Suprapubic skin (tissue), 4 donors: ENCODE measurements around the gene MYO5B. TPM values are rescaled to one million over a fixed set of nuclear protein-coding genes. Genes with fewer than 3 reads are reported as not detected.

Experiments used
- DNase-seq, 2 donors: peaks; one replicate each; pipeline ENCODE4 v3.0.0-alpha.2; 2019; ENCODE audit warnings: low spot score in 2 of 2
- H3K27ac ChIP-seq: fragments of 200-600 bp; sonication (generic); one replicate; pipeline ENCODE4 v1.5.1; 2019
- H3K27me3 ChIP-seq: fragments of 200-600 bp; sonication (generic); one replicate; pipeline ENCODE4 v1.5.1; 2019
- H3K36me3 ChIP-seq: fragments of 200-600 bp; sonication (generic); one replicate; pipeline ENCODE4 v1.5.1; 2019
- H3K4me1 ChIP-seq: fragments of 200-600 bp; sonication (generic); one replicate; pipeline ENCODE4 v1.5.1; 2019
- H3K4me3 ChIP-seq: fragments of 200-600 bp; sonication (generic); one replicate; pipeline ENCODE4 v1.5.1; 2019; ENCODE audit warnings: mild to moderate bottlenecking
- H3K9me3 ChIP-seq: fragments of 200-600 bp; sonication (generic); one replicate; pipeline ENCODE4 v1.5.1; 2019
- EP300 ChIP-seq: sonication (generic); formaldehyde crosslinking; IDR thresholded peaks from one replicate; pipeline ENCODE4 v1.6.1; 2017; ENCODE audit warnings: antibody characterized with exemption
- POLR2A ChIP-seq, 2 donors: fragments of 450-650 bp; IDR thresholded peaks; one replicate each; pipeline ENCODE4 v1.6.1; 2017; ENCODE audit warnings: antibody characterized with exemption in 2 of 2, mild to moderate bottlenecking in 2 of 2, moderate library complexity in 2 of 2
- POLR2AphosphoS5 ChIP-seq, 3 donors: sonication (generic); formaldehyde crosslinking; IDR thresholded peaks; one replicate each; pipeline ENCODE4 v1.6.1; 2017; ENCODE audit warnings: antibody characterized with exemption in 3 of 3
- WGBS: methylation state at CpG from one replicate; pipeline ENCODE4 v1.1.5; 2018; 5-methylcytosine and 5-hydroxymethylcytosine counted together
- total RNA-seq, 4 donors: library from RNA; depleted of rRNA; stranded (reverse); fragments of >200 nt; gene quantifications; one replicate each; pipeline ENCODE4 v1.1.0, GENCODE V29; 2016
- TF ChIP-seq, protein P1 (sequence below), 2 donors: fragments of 200-600 bp in 1 of 2; fragments of 450-650 bp in 1 of 2; sonication (generic) in 1 of 2; IDR thresholded peaks; one replicate each; pipeline ENCODE4 v1.5.1; 2016 to 2019; ENCODE audit warnings: antibody characterized with exemption in 2 of 2, mild to moderate bottlenecking in 1 of 2, moderate library complexity in 1 of 2

MYO5B gene
- total RNA-seq, 4 donors from 2014 or later, result 30.3 to 44.4 (median 40.7) TPM

- no peaks in the 10 kb centered on the region for H3K4me1 ChIP-seq
- H3K27ac ChIP-seq, result no peak overlapping the region
- no peak overlapping the region for H3K4me3 ChIP-seq
- no peaks in the 10 kb centered on the region for H3K9me3 ChIP-seq
- DNase-seq, result no peak
- H3K36me3 ChIP-seq, result no peaks in the 10 kb centered on the region
- 70% methylated on average over 2 of the region's 2 CpGs for WGBS
- no peaks in the 10 kb centered on the region for H3K27me3 ChIP-seq
- no peak for TF ChIP-seq POLR2AphosphoS5 (IDR thresholded peaks at IDR 0.05)
These were observed 310.0 kb downstream of the MYO5B start for GRCh38 chr18:49884959-49885358.

GRCh38 chr18:49884465-49884864 is 310.5 kb downstream of the MYO5B start:
- H3K27me3 ChIP-seq, result no peaks in the 10 kb centered on the region
- no peak for DNase-seq
- no peaks in the 10 kb centered on the region for H3K36me3 ChIP-seq
- 75% methylated on average over 4 of the region's 4 CpGs for WGBS
- no peaks in the 10 kb centered on the region for H3K9me3 ChIP-seq
- H3K27ac ChIP-seq, result no peak overlapping the region
- TF ChIP-seq EP300, result no peak
- no peak for TF ChIP-seq POLR2AphosphoS5 (IDR thresholded peaks at IDR 0.05)
- TF ChIP-seq, protein P1, sequence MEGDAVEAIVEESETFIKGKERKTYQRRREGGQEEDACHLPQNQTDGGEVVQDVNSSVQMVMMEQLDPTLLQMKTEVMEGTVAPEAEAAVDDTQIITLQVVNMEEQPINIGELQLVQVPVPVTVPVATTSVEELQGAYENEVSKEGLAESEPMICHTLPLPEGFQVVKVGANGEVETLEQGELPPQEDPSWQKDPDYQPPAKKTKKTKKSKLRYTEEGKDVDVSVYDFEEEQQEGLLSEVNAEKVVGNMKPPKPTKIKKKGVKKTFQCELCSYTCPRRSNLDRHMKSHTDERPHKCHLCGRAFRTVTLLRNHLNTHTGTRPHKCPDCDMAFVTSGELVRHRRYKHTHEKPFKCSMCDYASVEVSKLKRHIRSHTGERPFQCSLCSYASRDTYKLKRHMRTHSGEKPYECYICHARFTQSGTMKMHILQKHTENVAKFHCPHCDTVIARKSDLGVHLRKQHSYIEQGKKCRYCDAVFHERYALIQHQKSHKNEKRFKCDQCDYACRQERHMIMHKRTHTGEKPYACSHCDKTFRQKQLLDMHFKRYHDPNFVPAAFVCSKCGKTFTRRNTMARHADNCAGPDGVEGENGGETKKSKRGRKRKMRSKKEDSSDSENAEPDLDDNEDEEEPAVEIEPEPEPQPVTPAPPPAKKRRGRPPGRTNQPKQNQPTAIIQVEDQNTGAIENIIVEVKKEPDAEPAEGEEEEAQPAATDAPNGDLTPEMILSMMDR (IDR thresholded peaks at IDR 0.05), result no peak
- TF ChIP-seq POLR2A (IDR thresholded peaks at IDR 0.05), result no peak
- no peak overlapping the region for H3K4me3 ChIP-seq
- no peaks in the 10 kb centered on the region for H3K4me1 ChIP-seq

DNA sequence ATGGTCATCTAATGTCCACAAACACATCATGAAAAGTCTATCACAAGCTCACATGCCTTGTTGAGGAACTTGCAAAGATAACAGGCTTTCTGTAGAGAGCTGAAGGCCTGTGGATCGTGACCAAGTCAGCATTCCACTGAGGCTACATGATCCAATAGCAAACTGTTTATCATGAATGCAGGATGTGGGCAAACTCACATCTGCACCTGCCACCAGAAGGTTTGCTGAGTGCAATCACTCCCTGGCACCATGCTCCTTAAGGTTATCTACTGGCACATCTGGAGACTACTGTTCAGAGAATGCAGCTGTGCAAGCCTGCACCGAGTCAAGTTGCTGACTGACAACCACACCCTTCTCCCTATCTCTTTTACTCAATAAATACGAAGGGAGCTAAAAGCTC is 314.3 kb downstream of the MYO5B start:
- WGBS, result 45% methylated on average over 3 of the region's 3 CpGs
- no peaks in the 10 kb centered on the region for H3K36me3 ChIP-seq
- H3K4me3 ChIP-seq, result no peak overlapping the region
- H3K27me3 ChIP-seq, result no peaks in the 10 kb centered on the region
- no peak for TF ChIP-seq POLR2A (IDR thresholded peaks at IDR 0.05)
- TF ChIP-seq, protein P1 (IDR thresholded peaks at IDR 0.05), result no peak
- TF ChIP-seq EP300, result no peak
- no peak for TF ChIP-seq POLR2AphosphoS5 (IDR thresholded peaks at IDR 0.05)
- no peaks in the 10 kb centered on the region for H3K4me1 ChIP-seq
- DNase-seq, result no peak
- H3K27ac ChIP-seq, result no peak overlapping the region
- H3K9me3 ChIP-seq, result no peaks in the 10 kb centered on the region

DNA sequence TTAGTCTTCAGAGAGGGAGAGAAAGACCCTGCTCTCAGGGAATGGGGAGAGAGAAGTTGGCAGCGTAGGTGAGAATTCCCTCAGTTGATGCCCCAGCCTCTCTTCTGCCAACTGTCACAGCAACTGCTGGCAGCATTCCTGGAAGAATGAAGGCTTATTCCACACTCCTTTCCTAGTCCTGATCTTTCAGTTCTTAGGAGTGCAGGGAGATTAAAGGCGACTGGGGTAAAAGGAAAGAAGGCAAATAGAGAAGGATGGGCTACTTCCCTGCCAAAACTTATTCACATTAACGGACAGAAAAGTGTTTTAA is 315.7 kb downstream of the MYO5B start:
- no peak overlapping the region for H3K4me3 ChIP-seq
- DNase-seq, result no peak
- TF ChIP-seq, protein P1 (IDR thresholded peaks at IDR 0.05), result no peak
- TF ChIP-seq POLR2A (IDR thresholded peaks at IDR 0.05), result no peak
- TF ChIP-seq EP300, result no peak
- no peak for TF ChIP-seq POLR2AphosphoS5 (IDR thresholded peaks at IDR 0.05)
- H3K4me1 ChIP-seq, result no peaks in the 10 kb centered on the region
- 42% methylated on average over 3 of the region's 3 CpGs for WGBS
- no peaks in the 10 kb centered on the region for H3K36me3 ChIP-seq
- no peak overlapping the region for H3K27ac ChIP-seq
- H3K9me3 ChIP-seq, result no peaks in the 10 kb centered on the region
- H3K27me3 ChIP-seq, result no peaks in the 10 kb centered on the region

GRCh38 chr18:49878567-49879270 is 316.2 kb downstream of the MYO5B start:
- WGBS, result 61% methylated on average over 10 of the region's 10 CpGs

More at GRCh38 chr18:49878567-49879270, 316.2 kb downstream of the MYO5B start:
- Histone ChIP-seq H3K4me3 (no peak overlapping the region), H3K27ac (no peak overlapping the region), H3K4me1 (no peaks in the 10 kb centered on the region), H3K27me3 (no peaks in the 10 kb centered on the region), H3K9me3 (no peaks in the 10 kb centered on the region), H3K36me3 (no peaks in the 10 kb centered on the region)
- DNase-seq, result no peak
- TF ChIP-seq EP300, result no peak
- TF ChIP-seq, protein P1 (IDR thresholded peaks at IDR 0.05), result no peak
- no peak for TF ChIP-seq POLR2AphosphoS5 (IDR thresholded peaks at IDR 0.05)
- TF ChIP-seq POLR2A (IDR thresholded peaks at IDR 0.05), result no peak
